RPMI7951 (cell line): ENCODE results near the gene GNGT1. TPM values are rescaled to one million over a fixed set of nuclear protein-coding genes. Genes with fewer than 3 reads are reported as not detected.

Source experiments
- DNase-seq: peaks from one replicate; pipeline ENCODE4 v3.0.0-alpha.2; 2012; ENCODE audit warnings: low read depth
- total RNA-seq: library from RNA; depleted of rRNA; stranded (reverse); fragments of >200 nt; shearing (Covaris generic); gene quantifications from 2 replicates; pipeline ENCODE4 v1.2.3, GENCODE V29; 2014; rRNA removed

GNGT1 gene
- total RNA-seq, 1 experiment from 2014 or later = 0.24 TPM

DNA sequence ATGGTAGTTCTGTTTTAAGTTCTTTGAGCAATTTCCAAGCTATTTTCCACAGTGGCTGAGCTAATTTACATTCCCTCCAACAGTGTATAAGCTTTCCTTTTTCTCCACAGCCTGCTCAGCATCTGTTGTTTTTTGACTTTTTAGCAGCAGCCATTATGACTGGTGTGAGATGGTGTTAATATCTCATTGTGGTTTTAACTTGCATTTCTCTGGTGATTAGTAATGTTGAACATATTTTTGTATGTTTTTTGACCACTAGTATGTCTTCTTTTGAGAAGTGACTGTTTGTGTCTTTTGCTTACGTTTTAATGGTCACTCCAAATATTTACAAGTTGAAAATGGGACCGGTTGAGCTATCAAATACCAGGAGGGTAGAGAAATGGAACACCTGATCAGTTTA lies 35.6 kb downstream of the GNGT1 start:
- no peak for DNase-seq

DNA sequence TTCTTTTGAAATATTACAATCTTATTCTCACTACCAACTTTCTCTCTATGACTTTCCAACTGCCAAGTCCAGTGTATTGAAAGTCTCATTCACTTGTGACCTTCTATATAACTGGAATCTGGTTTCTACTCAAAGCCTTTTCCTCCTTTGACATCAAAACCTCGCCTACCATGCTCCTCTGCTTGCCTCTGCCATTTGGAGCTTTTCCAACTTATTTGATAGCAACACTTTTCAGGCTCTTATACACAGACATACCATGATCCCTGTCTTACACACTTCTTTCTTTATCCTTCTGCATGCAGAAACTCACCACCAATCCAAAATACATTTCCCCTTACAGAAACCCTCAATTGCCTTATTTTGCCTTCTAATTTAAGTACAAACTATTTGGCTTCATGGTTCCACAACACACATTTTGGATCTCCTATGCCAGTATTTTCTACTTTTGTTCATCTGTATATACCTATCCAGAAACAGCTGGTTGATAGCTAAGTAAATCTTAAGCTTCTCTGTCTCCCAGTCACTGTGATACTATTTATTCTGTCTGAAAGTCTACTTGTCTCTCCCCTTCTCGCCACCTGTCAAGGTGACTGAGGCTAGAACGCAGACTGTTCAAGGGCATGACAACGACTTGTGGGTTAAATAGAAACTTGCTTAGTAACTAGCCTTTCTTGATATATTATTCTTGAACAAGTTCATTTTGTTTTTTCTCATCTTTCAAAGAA lies 37.6 kb downstream of the GNGT1 start:
- no peak for DNase-seq

DNA sequence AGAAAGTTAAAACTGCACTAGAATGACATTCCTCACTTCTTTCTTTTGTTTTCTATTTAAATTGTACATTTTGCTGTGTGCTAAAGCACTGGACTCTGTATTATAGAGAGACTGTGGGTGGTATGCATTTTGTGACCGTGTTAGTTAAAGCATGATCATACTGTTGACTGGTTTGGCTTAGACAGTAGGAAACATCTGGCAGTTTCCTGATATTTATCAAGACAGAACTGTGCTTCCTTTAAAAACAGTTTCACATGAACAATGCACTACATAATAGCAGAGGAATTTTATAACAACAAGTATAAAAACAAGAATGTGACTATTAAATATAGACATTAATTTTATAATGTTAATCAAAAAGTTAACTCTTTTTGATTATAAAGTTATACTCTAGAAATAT lies 38.3 kb downstream of the GNGT1 start:
- no peak for DNase-seq

DNA sequence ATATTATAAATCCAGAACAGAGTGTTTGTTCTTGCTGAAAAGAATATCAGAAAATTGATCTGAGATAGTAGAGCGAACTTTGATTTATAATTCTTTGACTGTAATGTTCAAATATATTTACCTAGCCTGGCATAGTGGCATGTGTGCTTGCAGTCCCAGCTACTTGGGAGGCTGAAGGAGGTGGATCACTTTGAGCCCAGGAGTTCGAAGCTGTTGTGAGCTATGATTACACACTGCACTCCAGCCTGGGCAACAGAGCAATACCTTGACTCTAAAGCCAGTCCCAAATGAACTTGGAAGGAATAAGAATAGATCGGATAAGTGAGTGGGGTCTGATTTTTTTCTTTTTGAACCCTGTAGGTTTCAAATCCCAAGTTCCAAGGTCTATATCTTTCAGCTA lies 38.7 kb downstream of the GNGT1 start:
- DNase-seq = no peak

GRCh38 chr7:93945756-93946535 lies 39.6 kb downstream of the GNGT1 start:
- no peak for DNase-seq

GRCh38 chr7:93948106-93948505 lies 41.7 kb downstream of the GNGT1 start:
- no peak for DNase-seq

DNA sequence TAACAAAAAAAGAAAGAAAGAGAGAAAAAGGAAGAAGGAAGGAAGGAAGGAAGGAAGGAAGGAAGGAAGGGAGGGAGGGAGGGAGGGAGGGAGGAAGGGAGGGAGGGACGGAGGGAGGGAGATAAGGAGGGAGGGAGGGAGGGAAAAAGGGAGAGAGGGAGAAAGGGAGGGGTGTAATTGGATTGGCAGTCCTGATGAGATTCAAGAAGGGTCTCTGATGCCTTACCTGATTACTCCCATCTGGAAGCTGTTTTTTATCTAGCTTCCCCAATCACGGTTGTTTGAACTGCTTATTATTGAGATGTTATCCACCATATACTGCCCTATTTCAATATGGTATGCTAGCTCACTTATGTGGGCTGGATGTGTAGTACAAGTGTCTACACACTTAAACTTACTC lies 42.5 kb downstream of the GNGT1 start:
- DNase-seq = no peak

DNA sequence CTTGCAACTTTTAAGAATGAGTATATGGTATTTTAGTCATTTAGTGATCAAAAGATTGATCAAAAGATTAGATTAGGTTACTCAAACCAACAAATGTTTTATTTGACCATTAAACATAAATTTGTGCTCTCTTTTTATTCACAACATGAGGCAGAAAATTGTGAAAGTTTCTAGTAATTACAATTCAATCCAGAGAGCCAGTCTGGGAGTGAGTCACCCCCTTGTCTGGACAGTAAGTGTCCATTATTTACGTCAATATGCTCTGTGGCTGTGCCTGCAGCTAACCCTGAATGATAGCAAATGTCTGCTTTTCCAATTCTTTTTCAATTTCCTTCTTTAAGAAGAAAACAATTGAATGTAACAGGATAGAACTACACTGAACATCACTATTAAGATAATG lies 43.1 kb downstream of the GNGT1 start:
- DNase-seq = peak; percentile 75

DNA sequence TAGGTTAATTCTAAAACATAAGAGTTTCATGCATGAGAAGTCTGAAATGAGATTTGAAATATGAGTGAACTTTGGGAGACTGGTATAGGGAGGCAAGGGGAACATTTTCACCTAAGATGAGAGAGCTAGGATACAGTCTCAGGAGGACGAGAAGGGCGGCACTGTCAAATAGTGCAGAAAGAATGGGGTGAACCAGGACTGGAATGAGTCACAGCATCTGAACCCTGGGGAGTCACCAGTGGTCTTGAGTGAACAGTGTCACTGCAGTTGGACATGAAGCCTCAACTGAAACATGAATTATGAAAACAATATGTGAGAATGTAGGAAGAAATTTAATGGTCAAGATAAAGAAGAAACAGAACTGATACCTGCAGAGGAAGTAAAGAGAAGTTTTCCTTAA lies 48.9 kb downstream of the GNGT1 start:
- no peak for DNase-seq

GRCh38 chr7:93957767-93958166 lies 51.4 kb downstream of the GNGT1 start:
- DNase-seq = no peak

DNA sequence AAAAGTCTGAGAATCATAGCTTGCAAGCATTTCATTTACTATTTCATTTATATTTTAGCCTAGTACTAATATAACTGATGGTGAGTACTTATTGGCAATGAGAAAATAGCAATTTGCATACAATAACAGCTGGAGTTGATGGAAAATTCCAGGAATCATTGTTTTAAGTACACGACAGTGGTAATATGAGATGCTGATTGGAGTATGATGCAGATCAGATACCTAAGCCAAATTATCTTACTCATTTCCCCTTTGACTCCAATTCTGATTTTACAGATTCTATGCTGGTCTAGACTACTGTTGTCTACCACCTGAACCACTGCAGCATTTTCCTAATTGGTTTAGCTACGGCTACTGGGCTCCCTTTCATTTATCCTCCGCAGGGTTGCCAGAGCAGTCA lies 51.8 kb downstream of the GNGT1 start:
- peak; percentile 54 for DNase-seq

GRCh38 chr7:93958651-93959050 lies 52.3 kb downstream of the GNGT1 start:
- DNase-seq = no peak

Other genes with a start within 250 kb of the GNGT1 start
- gene TFPI2, start 15.8 kb upstream of the GNGT1 start, total RNA-seq = 229 and 267 TPM in 2 replicates
- 264 and 265 TPM in 2 replicates for gene GNG11, start 15.2 kb downstream of the GNGT1 start, total RNA-seq
- 60.7 and 61.6 TPM in 2 replicates for gene BET1, start 97.8 kb downstream of the GNGT1 start, total RNA-seq